Measurements from ENCODE around the gene GRIK4.

The GRIK4 gene

DNA sequence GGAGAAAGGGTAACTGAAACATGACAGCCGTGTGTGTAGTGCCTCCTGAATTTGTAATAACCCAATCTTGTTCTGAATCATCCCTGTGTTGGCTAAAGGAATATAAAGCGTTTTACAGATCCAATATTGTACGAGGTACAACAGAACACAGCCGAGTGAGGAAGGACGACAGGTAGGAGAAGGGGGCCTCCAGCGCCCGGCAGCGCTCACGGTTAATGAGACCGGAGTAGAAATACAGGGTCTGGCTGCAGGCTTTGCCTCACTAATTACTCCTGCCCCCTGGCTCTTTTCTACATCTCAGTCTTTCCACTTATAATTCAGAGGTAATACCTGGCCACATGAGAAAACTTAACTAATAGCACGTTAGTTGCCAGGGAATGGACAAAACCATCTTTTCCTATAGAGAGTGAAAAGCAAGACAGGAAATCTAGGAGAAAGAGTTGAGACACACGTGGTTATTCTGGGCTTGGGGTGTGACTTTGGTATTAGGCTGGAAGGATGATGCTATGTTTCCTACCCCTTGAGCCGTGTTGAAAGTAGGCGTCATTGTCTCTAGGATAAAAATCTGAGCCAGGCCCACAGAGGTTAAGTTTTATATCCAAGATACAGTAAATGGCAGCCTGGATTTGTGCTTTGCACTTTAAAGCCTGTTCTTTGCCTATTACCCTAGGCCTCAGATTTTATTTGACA lies 54.1 kb downstream of the GRIK4 start:
- no peaks in the 10 kb centered on the region for H3K9me3 Mint-ChIP-seq
- no peaks in the 10 kb centered on the region for H3K4me1 Mint-ChIP-seq
- H3K27me3 Mint-ChIP-seq = peaks cover 63% of the 10 kb centered on the region
- no peak overlapping the region for H3K4me3 Mint-ChIP-seq
- no peak for ATAC-seq (replicated peaks; ENCODE audit: extremely low read depth, poor library complexity, severe bottlenecking)
- H3K36me3 Mint-ChIP-seq (ENCODE audit: insufficient read depth) = no peaks in the 10 kb centered on the region
- no peak for DNase-seq (ENCODE audit: low spot score in 2 of 2)
- H3K27ac Mint-ChIP-seq (ENCODE audit: low read depth) = no peak overlapping the region

GRCh38 chr11:120566176-120566575 lies 54.6 kb downstream of the GRIK4 start:
- H3K27me3 Mint-ChIP-seq = peaks cover 63% of the 10 kb centered on the region
- H3K27ac Mint-ChIP-seq (ENCODE audit: low read depth) = no peak overlapping the region
- H3K9me3 Mint-ChIP-seq = no peaks in the 10 kb centered on the region
- no peaks in the 10 kb centered on the region for H3K4me1 Mint-ChIP-seq
- no peak for ATAC-seq (replicated peaks; ENCODE audit: extremely low read depth, poor library complexity, severe bottlenecking)
- H3K4me3 Mint-ChIP-seq = no peak overlapping the region
- DNase-seq (ENCODE audit: low spot score in 2 of 2) = no peak
- no peaks in the 10 kb centered on the region for H3K36me3 Mint-ChIP-seq (ENCODE audit: insufficient read depth)

DNA sequence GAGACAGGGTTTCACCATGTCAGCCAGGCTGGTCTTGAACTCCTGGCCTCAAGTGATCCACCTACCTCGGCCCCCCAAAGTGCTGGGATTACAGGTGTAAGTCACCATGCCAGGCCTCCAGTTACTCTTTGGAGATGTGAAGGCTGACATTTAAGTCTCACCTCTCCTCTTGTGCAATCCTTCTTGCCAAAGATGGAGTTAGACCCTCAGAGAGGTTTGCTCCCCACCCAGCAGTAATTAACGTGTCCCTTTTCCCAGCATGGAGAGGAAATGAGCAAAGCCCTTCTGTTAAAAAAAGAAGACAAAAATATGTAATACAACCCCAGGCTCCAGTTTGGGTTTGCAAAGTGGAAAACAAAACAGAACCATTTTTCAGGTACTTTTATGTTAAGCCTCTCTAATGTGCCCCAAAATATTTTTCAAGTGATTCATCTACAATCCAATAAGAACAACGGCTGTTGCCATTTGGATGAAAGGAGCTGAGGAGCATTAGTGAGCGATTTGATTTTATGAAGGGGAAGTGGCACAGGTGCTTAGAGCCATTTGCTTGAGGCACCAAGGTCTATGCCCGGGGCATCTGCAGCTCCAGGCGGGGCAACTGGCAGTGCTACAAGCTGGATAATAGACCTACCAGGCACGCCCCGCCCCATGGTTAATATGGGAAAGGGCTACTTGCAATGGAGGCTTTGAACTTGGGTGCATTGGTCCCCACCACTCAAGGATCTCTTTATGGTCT lies 57.2 kb downstream of the GRIK4 start:
- no peak for DNase-seq (ENCODE audit: low spot score in 2 of 2)
- H3K4me3 Mint-ChIP-seq = no peak overlapping the region
- no peaks in the 10 kb centered on the region for H3K9me3 Mint-ChIP-seq
- no peak overlapping the region for H3K27ac Mint-ChIP-seq (ENCODE audit: low read depth)
- no peak for ATAC-seq (replicated peaks; ENCODE audit: extremely low read depth, poor library complexity, severe bottlenecking)
- no peaks in the 10 kb centered on the region for H3K4me1 Mint-ChIP-seq
- peaks cover 60% of the 10 kb centered on the region for H3K27me3 Mint-ChIP-seq
- H3K36me3 Mint-ChIP-seq (ENCODE audit: insufficient read depth) = no peaks in the 10 kb centered on the region

GRCh38 chr11:120569861-120570260 lies 58.3 kb downstream of the GRIK4 start:
- Mint-ChIP-seq H3K4me1 (no peaks in the 10 kb centered on the region), H3K36me3 (ENCODE audit: insufficient read depth) (no peaks in the 10 kb centered on the region), H3K27me3 (peaks cover 57% of the 10 kb centered on the region), H3K4me3 (no peak overlapping the region), H3K9me3 (no peaks in the 10 kb centered on the region), H3K27ac (ENCODE audit: low read depth) (no peak overlapping the region)
- ATAC-seq (replicated peaks; ENCODE audit: extremely low read depth, poor library complexity, severe bottlenecking) = no peak
- DNase-seq (ENCODE audit: low spot score in 2 of 2) = no peak

DNA sequence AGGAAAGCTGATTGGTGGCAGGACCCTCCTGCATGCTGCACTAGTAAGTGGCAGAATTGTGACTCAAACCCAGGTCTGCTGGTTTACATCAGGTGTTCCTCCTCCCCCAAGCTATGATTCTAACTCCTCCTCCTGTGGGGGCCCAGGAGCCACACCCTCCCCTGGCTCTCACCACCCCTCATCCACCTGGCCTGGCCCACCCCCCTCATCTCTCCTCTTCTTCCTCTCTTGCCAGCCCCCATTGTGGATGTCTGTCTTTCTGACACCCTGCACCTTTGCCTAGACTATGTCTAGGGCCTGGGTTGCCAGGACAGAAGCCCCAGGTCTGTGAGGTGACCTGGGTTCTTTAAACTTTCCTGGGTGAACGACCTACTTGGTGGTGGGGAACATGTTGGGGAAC lies 59.9 kb downstream of the GRIK4 start:
- DNase-seq (ENCODE audit: low spot score in 2 of 2) = no peak
- Mint-ChIP-seq H3K36me3 (ENCODE audit: insufficient read depth) (no peaks in the 10 kb centered on the region), H3K9me3 (no peaks in the 10 kb centered on the region), H3K4me3 (no peak overlapping the region), H3K4me1 (no peaks in the 10 kb centered on the region), H3K27me3 (peaks cover 58% of the 10 kb centered on the region), H3K27ac (ENCODE audit: low read depth) (no peak overlapping the region)
- ATAC-seq (replicated peaks; ENCODE audit: extremely low read depth, poor library complexity, severe bottlenecking) = no peak

DNA sequence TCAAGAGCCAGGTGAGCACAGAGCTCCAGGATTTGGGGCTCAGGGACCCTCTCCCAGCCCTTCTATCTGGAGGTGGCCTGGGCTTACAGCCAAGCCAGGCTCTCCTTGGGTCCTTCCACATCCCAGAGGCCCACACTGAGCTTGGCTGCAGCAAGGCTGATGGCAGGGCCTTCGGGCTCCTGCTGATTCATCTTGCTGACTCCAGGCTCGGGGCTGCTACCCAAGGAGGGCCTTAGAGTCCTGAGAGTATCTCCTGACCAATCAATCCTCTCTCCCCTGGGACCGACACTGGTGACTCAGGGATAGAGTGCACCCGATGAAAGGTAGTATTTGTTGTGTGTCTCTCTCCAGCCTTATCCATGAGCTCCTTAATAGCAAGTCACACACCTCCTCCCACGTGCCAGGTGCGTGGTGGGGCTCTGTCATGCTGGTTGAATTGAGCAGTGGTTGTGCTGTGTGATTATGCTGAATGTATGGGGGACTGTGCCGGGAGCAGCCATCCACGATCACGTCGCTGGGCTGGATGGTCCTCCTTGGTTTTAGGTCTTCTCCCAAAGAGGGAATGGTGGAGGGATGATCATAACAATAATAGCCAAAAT lies 62.3 kb downstream of the GRIK4 start:
- Mint-ChIP-seq H3K9me3 (no peaks in the 10 kb centered on the region), H3K27me3 (peaks cover 64% of the 10 kb centered on the region), H3K27ac (ENCODE audit: low read depth) (no peak overlapping the region), H3K36me3 (ENCODE audit: insufficient read depth) (no peaks in the 10 kb centered on the region), H3K4me1 (no peaks in the 10 kb centered on the region), H3K4me3 (no peak overlapping the region)
- no peak for ATAC-seq (replicated peaks; ENCODE audit: extremely low read depth, poor library complexity, severe bottlenecking)
- no peak for DNase-seq (ENCODE audit: low spot score in 2 of 2)

- Mint-ChIP-seq H3K36me3 (ENCODE audit: insufficient read depth) (no peaks in the 10 kb centered on the region), H3K27me3 (peaks cover 64% of the 10 kb centered on the region), H3K9me3 (no peaks in the 10 kb centered on the region), H3K4me1 (no peaks in the 10 kb centered on the region), H3K27ac (ENCODE audit: low read depth) (no peak overlapping the region), H3K4me3 (no peak overlapping the region)
- no peak for DNase-seq (ENCODE audit: low spot score in 2 of 2)
- ATAC-seq (replicated peaks; ENCODE audit: extremely low read depth, poor library complexity, severe bottlenecking) = no peak
Observed at GRCh38 chr11:120574876-120575275, 63.3 kb downstream of the GRIK4 start.

DNA sequence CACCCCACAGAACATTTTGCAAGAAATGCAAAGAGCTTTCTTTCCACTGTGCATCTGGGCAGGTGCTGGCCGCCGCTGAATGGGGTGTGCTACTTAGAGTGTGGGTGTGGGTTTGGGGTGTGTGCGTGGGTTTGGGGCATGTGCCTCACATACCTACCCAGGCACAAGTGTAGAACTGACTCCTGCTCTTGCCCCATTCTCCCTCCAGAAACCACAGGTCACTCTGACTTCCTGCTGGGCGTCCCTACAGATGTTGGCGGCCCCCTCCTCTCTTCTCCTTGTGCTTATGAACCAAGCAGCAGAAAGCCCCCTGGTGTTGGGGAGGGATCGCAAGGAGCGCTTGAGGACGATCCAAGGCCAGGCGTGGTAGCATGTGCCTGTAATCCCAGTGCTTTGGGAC lies 63.9 kb downstream of the GRIK4 start:
- no peak overlapping the region for H3K4me3 Mint-ChIP-seq
- no peaks in the 10 kb centered on the region for H3K9me3 Mint-ChIP-seq
- no peak for ATAC-seq (replicated peaks; ENCODE audit: extremely low read depth, poor library complexity, severe bottlenecking)
- H3K4me1 Mint-ChIP-seq = no peaks in the 10 kb centered on the region
- peaks cover 65% of the 10 kb centered on the region for H3K27me3 Mint-ChIP-seq
- no peak overlapping the region for H3K27ac Mint-ChIP-seq (ENCODE audit: low read depth)
- no peak for DNase-seq (ENCODE audit: low spot score in 2 of 2)
- H3K36me3 Mint-ChIP-seq (ENCODE audit: insufficient read depth) = no peaks in the 10 kb centered on the region

DNA sequence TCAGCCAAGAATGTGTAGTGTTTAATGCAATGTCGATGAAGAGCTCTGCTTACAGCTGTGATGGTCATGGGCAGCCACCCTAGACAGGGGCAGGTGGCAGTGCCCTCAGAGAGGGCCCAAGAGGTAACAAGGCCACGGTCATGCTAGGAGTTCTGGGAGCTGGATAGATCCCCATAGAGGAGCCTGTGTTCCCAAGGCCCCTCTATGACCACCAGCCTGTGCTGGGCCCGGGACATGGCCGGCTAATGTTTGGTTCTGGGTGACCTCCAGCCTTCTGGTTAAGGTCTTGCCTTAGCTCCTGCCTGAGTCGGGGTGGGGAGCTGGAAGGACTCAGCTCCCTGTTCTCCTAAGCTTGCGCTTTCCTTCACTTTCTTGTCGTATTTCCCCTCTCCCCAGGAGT lies 65.1 kb downstream of the GRIK4 start:
- H3K27me3 Mint-ChIP-seq = peaks cover 66% of the 10 kb centered on the region
- ATAC-seq (replicated peaks; ENCODE audit: extremely low read depth, poor library complexity, severe bottlenecking) = no peak
- H3K36me3 Mint-ChIP-seq (ENCODE audit: insufficient read depth) = no peaks in the 10 kb centered on the region
- no peak overlapping the region for H3K4me3 Mint-ChIP-seq
- no peak for DNase-seq (ENCODE audit: low spot score in 2 of 2)
- H3K4me1 Mint-ChIP-seq = no peaks in the 10 kb centered on the region
- no peak overlapping the region for H3K27ac Mint-ChIP-seq (ENCODE audit: low read depth)
- no peaks in the 10 kb centered on the region for H3K9me3 Mint-ChIP-seq

DNA sequence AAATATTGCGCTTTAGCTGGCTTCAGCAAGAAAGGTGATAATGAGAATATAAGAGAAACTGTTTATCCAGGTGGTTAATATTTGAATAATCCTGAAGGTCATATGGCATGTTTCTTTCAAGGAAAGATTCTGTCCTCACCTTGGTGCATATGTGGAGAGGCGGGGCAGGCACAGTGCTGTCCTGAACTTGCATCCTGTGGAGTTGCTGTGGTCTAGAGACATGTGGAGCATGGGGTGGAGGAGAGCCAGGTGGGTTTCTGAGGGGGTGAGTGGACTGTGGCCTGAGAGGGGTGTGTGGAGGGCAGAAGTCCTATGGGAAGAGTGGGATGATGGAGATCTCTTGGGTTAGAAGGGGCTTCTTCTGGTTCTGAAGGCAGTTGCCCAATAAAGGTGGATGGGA lies 65.5 kb downstream of the GRIK4 start:
- Mint-ChIP-seq H3K27ac (ENCODE audit: low read depth) (no peak overlapping the region), H3K36me3 (ENCODE audit: insufficient read depth) (no peaks in the 10 kb centered on the region), H3K27me3 (peaks cover 62% of the 10 kb centered on the region), H3K4me3 (no peak overlapping the region), H3K9me3 (no peaks in the 10 kb centered on the region), H3K4me1 (no peaks in the 10 kb centered on the region)
- ATAC-seq (replicated peaks; ENCODE audit: extremely low read depth, poor library complexity, severe bottlenecking) = no peak
- no peak for DNase-seq (ENCODE audit: low spot score in 2 of 2)

GRCh38 chr11:120577624-120578363 lies 66.2 kb downstream of the GRIK4 start:
- no peaks in the 10 kb centered on the region for H3K4me1 Mint-ChIP-seq
- no peaks in the 10 kb centered on the region for H3K36me3 Mint-ChIP-seq (ENCODE audit: insufficient read depth)
- H3K27ac Mint-ChIP-seq (ENCODE audit: low read depth) = no peak overlapping the region
- no peaks in the 10 kb centered on the region for H3K9me3 Mint-ChIP-seq
- no peak for ATAC-seq (replicated peaks; ENCODE audit: extremely low read depth, poor library complexity, severe bottlenecking)
- DNase-seq (ENCODE audit: low spot score in 2 of 2) = no peak
- peaks cover 59% of the 10 kb centered on the region for H3K27me3 Mint-ChIP-seq
- H3K4me3 Mint-ChIP-seq = no peak overlapping the region

- Mint-ChIP-seq H3K36me3 (ENCODE audit: insufficient read depth) (no peaks in the 10 kb centered on the region), H3K4me1 (no peaks in the 10 kb centered on the region), H3K27ac (ENCODE audit: low read depth) (no peak overlapping the region), H3K4me3 (no peak overlapping the region), H3K9me3 (peaks cover 6% of the 10 kb centered on the region), H3K27me3 (peaks cover 62% of the 10 kb centered on the region)
- DNase-seq (ENCODE audit: low spot score in 2 of 2) = no peak
- no peak for ATAC-seq (replicated peaks; ENCODE audit: extremely low read depth, poor library complexity, severe bottlenecking)
Observed at GRCh38 chr11:120578596-120579154, 67.1 kb downstream of the GRIK4 start.

Data from central memory CD8-positive, alpha-beta T cell (primary cell).